ENCODE results near the gene LMBR1L.

LMBR1L gene

GRCh38 chr12:49111206-49111605, 559 bp upstream of the LMBR1L start:
- no peak for DNase-seq (ENCODE audit: low read depth)

GRCh38 chr12:49109641-49110463, 795 bp downstream of the LMBR1L start:
- no peak for DNase-seq (ENCODE audit: low read depth)

GRCh38 chr12:49108958-49109404, 1.7 kb downstream of the LMBR1L start:
- peak; percentile 37 for DNase-seq (ENCODE audit: low read depth)

GRCh38 chr12:49105504-49106084, 5.1 kb downstream of the LMBR1L start:
- DNase-seq (ENCODE audit: low read depth): peak; percentile 47

GRCh38 chr12:49104822-49105221, 5.8 kb downstream of the LMBR1L start:
- DNase-seq (ENCODE audit: low read depth): no peak

GRCh38 chr12:49100380-49100779, 10.3 kb downstream of the LMBR1L start:
- DNase-seq (ENCODE audit: low read depth): no peak

- no peak for DNase-seq (ENCODE audit: low read depth)
Measured at GRCh38 chr12:49098703-49099102, 11.9 kb downstream of the LMBR1L start.

GRCh38 chr12:49098035-49098451, 12.6 kb downstream of the LMBR1L start:
- peak; percentile 53 for DNase-seq (ENCODE audit: low read depth)

GRCh38 chr12:49097381-49097780, 13.3 kb downstream of the LMBR1L start:
- DNase-seq (ENCODE audit: low read depth): no peak

- DNase-seq (ENCODE audit: low read depth): no peak
Measured at GRCh38 chr12:49094975-49095365, 15.7 kb downstream of the LMBR1L start.

- DNase-seq (ENCODE audit: low read depth): no peak
Measured at GRCh38 chr12:49094160-49094974, 16.3 kb downstream of the LMBR1L start, which contains the start of gene DHH. DHH (minus strand) TSS chr12:49094801; CDS start chr12:49094512, 289 bp downstream.

GRCh38 chr12:49093792-49094159, 16.9 kb downstream of the LMBR1L start:
- no peak for DNase-seq (ENCODE audit: low read depth)

- no peak for DNase-seq (ENCODE audit: low read depth)
Measured at GRCh38 chr12:49092816-49093406, 17.7 kb downstream of the LMBR1L start.

GRCh38 chr12:49092086-49092815, 18.4 kb downstream of the LMBR1L start:
- DNase-seq (ENCODE audit: low read depth): peak; percentile 81

- no peak for DNase-seq (ENCODE audit: low read depth)
Measured at GRCh38 chr12:49091836-49092085, 18.9 kb downstream of the LMBR1L start.

- DNase-seq (ENCODE audit: low read depth): no peak
Measured at GRCh38 chr12:49091056-49091835, 19.4 kb downstream of the LMBR1L start.

GRCh38 chr12:49089821-49090773, 20.6 kb downstream of the LMBR1L start:
- peak; percentile 67 for DNase-seq (ENCODE audit: low read depth)

GRCh38 chr12:49088932-49089330, 21.7 kb downstream of the LMBR1L start:
- no peak for DNase-seq (ENCODE audit: low read depth)

GRCh38 chr12:49088150-49088931, 22.3 kb downstream of the LMBR1L start:
- DNase-seq (ENCODE audit: low read depth): peak; percentile 93

All from ELR (cell line).